ENCODE results near the gene PAWR.
A peak's percentile ranks its signal among the peaks of the same experiment; 100 is the strongest.

The PAWR gene, protein sequence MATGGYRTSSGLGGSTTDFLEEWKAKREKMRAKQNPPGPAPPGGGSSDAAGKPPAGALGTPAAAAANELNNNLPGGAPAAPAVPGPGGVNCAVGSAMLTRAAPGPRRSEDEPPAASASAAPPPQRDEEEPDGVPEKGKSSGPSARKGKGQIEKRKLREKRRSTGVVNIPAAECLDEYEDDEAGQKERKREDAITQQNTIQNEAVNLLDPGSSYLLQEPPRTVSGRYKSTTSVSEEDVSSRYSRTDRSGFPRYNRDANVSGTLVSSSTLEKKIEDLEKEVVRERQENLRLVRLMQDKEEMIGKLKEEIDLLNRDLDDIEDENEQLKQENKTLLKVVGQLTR

DNA sequence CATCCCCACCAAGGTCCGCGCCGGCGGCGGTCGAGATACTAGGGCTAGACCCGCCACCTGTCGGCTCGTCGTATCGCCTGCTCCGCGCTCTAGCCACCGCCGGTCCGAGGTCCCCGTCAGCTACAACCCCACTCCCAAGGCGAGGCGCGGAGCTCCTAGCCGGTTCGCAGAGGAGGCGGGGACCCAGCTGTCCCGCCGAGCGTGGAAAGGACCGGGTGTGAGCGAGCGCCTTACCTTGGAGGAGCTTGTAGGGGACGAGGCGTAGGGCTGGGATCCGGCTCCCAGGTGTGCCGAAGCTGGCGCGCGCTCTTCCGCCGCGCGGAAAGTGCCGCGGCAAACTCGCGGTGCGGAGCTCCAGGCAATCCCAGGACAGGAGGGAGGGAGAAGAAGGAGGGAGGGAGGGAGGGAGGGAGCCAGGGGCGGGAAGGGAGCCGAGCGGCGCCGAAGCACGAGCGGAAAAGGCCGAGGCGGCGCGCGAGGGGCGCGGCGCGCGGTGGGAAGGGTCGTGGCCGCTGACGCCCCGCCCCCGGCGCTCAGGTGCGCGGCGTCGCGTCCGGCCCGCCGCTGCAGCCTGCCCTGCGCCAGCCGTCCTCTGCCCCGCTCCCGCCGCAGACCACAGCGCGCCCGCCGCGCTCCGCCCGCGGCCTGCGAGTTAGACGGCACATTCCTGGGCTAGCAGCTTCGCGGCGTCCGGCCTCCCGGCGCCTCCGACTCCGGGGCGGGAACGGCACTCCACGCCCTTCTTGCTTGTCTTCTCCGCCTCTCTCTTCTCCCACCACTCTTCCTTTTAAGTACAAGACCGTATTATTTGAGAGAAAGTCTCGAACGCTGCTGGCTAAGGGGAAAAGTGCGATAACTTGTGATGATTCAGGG, at the start of gene PAWR:
Gene PAWR, minus strand, starts transcription at position 327 of the 873 bp plus-strand sequence. CDS start 720 bp downstream, outside the sequence.
- peak; percentile 51 for DNase-seq

DNA sequence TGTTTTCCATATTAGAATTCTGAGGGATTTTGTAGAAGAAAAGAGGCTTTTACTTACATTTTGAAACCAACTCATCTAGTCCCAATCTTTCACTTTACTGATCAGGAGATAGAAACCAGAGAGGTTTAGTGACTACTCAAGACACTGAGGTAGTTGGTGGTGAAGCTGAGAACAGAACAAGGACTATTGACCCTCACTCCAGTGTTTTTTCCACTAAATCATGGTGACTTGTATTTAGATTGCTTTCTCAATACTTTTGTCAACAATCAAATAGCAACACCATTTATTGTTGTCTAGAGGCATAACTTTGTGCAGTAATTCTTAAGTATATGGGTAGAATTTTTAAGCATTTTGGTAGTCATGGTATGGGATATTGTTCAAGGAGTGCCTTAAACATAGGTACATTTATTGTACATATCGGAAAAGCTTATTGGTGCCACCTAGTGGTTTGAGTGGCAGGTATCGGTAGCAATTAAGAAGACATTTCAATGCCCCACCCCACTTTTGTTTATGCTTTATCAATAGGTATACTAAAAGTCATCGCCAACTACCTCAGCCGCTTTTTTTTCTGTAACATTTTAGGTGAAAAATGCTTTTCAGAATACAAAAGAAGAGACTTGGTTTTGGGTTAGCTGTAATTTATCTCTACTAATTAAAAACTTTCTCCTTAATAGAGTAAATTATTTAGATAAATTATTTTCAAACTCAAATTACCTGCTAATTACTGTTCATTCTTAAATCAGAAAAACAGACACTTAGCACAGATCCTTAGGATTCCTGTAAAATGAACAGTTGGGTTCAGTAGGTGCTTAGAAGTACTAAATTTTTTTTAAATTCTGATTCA, 47.3 kb upstream of the PAWR start:
- no peak for DNase-seq

DNA sequence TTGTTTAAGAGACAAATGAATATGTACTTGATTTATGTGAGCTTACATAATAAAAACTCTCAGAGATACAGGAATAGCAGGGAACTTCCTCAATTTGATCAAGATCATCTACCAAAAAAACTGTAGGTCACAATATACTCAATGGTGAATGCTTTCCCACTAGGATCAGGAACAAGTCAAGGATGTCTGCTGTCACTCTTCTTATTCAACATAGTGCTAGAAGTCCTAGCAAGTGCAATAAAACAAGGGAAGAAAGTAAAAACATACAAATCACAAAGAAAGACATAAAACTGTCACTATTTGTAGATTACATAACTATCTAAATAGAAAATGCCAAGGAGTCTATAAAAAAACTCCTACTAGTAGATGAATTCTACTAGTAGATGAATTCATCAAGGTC, 41.9 kb upstream of the PAWR start:
- DNase-seq = no peak

DNA sequence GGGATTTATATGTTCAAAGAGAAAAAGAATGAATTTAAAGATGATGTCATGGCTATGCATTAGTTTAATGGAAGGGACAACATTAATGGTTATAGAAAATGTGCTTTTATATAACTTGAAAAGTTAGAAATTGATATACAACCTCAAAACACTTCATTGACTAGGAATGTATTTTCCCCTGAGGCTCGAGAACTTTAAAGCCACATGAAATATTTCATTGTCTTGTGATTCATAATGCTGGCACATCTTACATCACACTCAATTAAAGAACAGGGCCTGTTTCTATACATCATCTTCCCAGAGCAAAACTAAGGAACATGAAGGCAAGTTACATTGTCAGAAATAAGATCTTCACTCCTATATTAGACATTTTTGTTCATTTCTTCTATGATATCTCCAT, 35.2 kb upstream of the PAWR start:
- no peak for DNase-seq

DNA sequence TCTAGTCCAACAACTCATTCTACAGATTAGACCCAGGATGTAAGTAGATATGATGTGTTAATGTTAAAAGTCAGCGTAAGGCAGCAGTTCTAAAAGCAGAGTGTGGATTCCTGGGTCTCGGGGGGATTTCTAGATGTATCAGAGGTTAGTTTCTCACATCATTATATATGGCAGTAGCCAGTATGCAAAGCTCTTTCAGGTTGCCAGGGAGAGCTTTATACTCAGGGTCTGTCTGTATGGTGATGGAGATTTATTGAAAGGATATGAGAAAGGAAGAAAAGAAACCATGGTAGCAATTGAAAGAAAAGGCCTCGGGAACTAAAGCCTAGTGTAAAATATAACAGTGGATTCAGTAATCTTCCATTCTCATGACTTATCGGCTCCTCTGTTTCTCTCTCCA, 26.2 kb upstream of the PAWR start:
- DNase-seq = no peak

DNA sequence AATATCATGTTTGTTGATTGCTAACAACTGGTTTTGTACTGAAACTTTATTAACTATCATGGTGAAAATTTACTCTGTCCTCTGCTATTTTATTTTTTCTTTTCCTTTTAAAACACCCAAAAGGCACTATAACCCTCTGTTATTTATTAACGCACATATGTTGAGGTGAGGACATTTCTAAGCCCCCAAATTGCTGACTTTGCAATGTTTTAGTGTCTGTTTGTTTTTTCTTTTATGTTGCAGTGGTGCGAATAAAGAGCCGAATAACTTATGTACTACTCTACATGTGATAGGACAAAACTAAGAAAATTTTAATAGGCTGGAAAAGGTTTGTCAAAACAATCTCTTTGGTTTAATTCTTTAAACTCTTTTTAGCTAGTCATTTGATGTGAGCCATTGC, 24.5 kb upstream of the PAWR start:
- no peak for DNase-seq

DNA sequence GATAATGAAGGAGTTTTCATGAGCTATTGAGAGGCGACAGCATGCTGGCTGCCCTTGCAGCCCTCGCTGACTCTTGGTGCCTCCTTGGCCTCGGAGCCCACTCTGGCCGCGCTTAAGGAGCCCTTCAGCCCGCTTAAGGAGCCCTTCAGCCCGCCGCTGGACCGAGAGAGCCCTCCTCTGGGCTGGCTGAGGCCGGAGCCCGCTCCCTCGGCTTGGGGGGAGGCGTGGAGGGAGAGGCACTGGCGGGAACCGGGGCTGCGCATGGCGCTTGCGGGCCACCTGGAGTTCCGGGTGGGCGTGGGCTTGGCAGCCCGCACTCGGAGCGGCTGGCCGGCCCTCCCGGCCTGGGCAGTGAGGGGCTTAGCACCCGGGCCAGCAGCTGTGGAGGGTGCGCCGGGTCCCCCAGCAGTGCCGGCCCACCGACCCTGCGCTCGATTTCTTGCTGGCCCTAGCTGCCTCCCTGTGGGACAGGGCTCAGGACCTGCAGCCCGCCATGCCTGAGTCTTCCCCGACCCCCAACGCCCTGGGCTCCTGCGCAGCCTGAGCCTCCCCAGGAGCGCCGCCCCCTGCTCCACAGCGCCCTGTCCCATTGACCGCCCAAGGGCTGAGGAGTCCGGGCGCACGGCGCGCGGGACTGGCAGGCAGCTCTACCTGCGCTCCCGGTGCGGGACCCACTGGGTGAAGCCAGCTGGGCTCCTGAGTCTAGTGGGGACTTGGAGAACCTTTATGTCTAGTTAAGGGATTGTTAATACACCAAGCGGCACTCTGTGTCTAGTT, 20.1 kb upstream of the PAWR start:
- no peak for DNase-seq

DNA sequence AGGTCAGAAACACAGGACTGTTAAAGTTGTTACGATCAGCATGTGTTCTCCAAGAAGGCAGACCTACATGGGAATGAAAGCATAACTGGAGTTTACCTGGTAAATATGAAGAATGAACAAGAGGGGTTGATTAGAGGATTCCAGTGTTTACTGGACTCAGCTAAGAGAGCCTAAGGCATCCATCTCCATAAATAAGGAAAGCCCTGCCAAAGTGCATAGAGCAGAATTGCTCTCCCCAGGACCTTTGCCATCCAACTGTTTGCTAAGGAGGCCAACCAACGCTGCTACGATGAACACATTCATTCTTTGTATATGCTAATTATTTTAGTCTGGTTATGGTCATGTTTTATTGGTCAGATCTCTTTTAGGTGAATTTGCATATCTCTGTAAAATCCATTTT, 17.1 kb upstream of the PAWR start:
- DNase-seq = no peak

DNA sequence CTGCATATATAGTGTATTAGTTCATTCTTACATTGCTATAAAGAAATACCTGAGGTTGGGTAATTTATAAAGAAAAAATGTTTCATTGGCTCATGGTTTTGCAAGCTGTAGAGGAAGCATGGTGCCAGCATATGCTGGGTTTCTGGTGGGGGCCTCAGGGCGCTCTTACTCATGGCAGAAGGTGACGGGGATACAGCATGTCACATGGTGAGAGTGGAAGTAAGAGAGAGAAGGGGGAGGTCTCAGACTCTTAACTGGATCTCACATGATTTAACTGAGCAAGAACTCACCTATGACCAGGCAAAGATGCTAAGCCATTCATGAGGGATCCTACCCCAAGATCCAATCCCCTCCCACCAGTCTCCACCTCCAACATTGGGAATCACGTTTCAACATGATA, 15.9 kb upstream of the PAWR start:
- DNase-seq = no peak

DNA sequence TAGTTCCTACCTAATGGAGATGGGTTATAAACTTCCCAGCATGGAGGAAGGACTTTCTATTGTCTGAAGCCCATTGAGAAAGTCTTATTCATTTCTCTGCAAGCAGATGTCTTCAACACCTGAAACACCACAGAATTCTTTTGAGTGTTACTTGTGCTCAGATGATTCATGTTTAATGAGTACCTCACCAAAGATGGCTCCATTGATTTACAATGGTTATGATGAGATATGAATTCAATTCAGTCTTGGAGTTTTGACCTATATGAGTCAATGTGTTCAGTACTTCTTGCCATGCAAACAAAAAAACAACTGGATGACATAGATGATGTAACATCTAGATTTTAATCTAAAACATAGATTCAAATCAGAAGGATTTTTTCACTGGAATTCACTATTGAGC, 15.4 kb upstream of the PAWR start:
- no peak for DNase-seq

DNA sequence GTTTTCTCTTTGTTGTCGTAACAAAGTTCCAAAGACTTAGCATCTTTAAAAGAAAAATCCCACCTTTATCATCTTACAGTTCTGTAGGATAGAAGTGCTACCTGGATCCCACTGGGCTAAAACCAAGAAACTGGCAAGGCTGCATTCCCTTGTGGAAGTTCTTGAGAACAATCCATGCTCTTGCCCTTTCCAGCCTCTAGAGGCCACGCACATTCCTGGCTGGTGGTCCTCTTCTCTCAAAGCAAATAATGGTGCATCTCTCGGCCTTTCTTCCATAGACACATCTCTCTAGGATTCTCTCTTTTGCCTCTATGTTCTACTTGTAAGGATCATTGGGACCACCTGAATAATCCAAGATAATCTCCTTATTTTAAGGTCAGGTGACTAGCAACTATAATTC, 8.2 kb upstream of the PAWR start:
- no peak for DNase-seq

DNA sequence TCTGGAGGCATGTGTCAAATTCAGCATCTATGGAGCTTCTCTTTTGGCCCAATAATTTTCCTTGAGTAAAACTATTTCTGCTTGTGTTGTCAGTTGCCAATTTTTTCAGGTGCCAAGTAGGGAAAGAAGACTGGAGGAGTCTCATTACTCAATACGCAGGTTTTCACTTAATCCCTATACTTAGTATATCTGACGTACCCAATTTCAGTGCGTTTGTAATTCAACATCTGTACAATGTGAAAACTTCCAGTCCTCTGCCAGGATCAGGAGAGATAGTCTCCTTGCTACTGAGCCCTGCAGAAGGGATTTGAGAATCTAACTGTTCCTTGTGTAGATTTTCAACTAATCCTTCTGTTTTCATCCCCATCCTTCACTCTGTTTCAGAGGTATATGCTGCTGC, 5.7 kb upstream of the PAWR start:
- DNase-seq = no peak

DNA sequence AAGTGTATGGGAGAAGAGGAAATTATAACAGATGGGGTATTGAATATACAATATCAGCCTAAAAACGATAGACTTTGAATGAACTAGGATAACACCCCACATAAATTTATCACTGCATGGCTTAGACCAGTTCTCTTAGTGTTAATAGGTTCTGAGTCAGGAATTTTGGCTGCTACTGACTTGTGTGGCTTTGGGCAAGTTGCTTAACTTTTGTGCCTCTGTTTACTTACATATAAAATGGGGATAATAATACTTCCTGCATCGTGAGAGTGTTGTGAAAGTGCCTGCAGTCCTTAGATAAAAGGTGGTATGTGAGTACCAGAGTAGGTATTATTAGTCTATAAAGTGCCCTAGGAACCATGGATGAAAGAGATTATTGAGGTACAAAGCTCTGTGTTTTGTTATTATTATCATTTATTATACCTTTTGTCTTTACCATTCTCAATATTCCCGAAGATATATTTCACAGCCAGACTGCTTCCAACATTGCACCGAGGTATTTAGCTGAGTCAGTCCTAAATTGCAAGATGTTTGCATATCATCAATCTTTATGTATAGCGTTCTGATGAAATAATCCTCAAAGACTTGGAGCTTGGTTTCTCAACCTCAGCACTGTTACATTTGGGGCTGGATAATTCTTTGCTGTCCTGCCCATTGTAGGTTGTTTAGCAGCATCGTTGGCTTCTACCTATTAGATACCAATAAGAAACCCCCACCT, 2.3 kb upstream of the PAWR start:
- DNase-seq = no peak

DNA sequence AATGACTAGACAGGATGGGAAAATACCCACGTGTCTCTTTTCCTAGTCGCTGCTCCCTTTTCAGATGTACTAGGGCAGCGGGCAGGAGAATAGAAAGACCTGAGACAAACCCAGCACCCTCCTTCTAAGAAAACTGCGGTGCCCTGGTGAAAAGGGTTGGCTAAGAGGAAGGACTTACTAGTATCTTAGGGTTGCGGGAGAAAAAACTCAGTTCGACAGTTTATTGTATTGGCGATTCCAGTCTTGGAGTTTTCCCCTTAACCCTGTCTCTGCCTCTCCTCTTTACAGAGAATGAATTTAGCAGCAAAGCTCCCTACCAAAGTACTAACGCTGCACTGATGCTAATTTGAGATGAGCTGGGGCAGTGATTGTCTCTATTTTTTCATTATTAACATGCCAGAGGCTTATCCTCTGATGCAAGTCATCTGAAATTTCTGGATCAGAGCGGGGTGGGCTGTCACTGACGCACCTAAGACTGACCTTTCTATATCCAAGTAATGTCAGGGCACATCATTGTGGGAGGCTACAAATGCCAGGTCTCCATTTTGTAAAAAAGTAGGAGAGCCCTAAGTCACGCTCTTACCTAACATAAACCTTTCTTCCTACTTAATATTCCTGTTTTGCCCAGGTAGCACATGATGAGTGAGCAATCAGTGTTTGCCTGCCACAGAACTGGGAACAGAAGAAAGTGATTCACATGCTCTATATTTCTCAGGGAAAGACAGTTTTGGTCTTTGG, 916 bp upstream of the PAWR start:
- DNase-seq = no peak

DNA sequence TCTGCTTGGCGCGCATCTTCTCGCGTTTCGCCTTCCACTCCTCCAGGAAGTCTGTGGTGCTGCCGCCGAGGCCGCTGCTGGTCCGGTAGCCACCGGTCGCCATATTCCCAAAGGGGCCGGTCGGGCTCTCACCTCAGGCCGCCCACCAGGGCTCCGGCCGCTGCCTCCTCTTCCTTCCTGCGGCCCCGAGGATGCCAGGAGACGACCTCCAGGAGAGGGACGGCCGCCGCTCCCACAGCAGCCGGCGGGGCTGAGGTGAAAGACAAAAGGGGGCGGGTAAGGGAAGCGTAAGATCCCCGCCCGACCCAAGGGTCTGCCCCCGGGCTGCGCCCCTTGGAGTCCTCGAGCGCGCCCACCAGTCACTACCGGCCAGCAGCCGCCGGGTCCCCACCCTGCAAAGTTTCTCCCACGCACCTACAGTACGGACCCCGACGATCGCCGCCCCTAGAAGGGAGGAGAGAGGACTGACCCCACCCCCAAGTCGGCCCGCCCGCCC, 574 bp downstream of the PAWR start:
- DNase-seq = no peak

DNA sequence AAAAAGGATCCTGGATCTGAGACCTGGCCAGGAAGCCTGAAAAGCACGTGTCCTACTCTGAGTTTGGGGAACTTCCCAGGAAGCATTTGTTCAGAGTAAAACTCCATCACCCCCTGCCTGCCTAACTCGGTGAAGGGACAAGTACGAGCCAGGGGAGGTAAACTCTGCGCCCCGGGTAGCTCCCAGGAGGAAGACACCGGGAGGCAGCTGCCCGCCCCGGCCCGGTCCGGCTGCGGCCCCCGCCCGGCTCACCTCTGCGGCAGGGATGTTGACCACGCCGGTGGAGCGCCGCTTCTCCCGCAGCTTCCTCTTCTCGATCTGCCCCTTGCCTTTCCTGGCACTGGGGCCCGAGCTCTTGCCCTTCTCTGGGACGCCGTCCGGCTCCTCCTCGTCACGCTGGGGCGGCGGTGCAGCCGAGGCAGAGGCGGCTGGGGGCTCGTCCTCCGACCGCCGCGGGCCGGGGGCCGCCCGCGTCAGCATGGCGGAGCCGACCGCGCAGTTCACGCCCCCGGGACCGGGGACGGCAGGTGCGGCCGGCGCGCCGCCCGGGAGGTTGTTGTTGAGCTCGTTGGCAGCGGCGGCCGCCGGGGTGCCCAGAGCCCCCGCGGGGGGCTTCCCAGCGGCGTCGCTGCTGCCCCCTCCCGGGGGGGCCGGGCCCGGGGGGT, 1.2 kb downstream of the PAWR start:
- DNase-seq = peak; percentile 7

DNA sequence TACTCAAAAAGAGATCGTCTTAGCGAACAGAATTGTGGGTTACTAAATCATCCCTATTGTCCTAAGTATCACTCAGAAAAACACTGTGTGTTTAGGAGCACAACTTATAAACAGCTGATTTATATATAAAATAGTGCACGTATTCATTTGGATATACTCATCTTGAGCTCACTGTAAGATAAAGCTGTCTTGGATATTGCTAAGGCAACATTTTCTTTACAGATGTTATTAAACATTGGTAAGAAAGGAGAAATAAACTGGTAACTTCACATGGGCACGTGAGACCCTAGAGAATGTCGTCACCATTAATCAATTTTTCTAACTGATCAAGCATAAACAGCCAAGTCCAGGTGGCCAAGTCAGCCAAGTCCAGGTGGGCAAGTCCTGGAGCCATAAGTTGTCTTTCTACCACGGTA, 1.7 kb downstream of the PAWR start:
- DNase-seq = no peak

DNA sequence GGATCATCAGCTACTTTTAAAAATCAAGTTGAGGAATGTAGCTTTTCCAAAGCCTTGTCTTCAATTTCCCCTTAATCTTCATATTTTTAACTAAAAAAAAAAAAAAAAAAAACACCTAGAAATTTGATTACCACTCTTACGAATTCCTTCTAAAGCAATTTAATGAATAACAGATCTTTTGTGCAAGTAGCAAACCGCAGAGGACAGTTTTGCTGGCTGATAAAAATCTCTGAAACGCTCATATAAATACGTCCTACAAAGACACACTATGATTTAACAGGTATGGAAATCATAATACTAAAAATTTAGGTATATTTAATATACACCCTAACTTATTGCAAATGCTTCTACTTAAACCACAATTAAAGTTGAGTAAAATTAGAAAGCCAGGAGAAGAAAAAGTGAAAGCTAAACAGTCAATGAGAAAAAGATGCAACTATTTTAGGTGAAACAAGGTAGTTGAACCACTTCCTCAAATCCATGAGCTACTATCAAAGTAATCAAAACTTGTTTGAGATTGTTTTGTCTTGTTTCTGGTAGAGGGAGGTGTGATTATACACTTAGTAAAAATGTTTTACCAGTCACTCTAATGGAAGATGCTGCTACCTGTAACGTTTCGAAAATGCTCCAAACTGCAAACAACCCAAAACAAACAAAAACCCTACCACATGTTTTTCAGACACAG, 2.2 kb downstream of the PAWR start:
- DNase-seq = no peak

DNA sequence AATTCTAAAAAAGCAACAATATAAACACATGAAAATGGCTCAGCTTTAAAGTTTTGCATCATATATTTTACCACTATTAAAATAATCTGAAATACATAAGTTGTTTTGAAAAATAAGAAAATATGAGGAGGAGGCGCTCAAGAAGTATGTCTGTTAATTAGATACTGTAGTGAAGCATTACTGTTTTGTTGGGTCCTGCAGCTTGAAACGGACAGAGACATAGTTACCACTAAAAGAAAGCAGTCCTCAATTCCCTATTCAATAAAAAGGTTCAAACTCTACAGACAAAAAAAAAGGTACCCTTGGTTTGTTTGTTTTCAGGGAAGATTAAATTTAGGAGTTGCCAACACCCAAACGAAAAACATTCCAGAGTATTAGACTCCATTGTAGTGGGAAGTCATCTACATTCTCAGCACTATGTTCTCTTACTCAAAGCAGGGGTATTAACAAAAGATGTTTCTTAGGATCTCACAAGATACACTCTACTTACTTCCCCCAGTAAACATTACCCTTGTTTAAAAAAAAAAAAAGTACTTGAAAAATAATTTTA, 3.0 kb downstream of the PAWR start:
- DNase-seq = no peak

All from CD4-positive, alpha-beta T cell treated with Interferon gamma for 1 hour (primary cell).